GM12892 (cell line): ENCODE measurements around the gene BARHL2.

Experiments
- POLR2A ChIP-seq: IDR thresholded peaks from 2 replicates; pipeline ENCODE4 v1.6.1; 2011; ENCODE audit warnings: low read depth, low read length, control low read depth
- POLR2AphosphoS5 ChIP-seq: IDR thresholded peaks from 2 replicates; pipeline ENCODE4 v1.6.1; 2011; ENCODE audit warnings: low read depth, low read length, control low read depth
- TAF1 ChIP-seq: IDR thresholded peaks from 2 replicates; pipeline ENCODE4 v1.6.1; 2011; ENCODE audit warnings: low read depth, mild to moderate bottlenecking, control low read depth, low read length, borderline replicate concordance

DNA sequence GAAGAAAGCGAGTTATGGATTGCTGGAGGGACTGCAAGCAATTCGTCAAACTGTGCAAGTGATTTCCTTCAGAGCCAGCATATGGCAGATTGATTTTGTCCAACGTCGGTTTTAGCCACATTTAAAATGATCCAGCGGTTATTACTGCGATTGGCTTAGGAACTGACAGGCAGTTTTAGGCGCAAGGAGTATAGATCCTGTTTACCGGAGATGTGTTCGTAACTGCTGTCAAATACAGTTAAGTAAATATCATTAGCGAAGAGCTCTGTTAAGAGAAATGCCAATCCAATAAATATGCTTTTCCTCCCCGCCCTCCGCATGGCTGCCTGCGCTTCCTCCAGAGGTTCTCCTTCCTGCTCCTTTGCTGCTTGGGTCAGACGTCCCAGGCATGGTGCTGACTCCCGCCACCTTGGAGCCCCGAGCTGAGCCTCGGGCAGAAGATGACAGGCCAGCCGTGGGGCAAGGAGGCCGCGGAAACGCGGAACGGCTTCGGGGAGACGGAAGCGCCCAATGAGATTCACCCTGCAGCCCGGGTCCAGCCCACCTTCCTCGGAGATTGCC lies 9.4 kb upstream of the BARHL2 start:
- TF ChIP-seq POLR2A (no peak), POLR2AphosphoS5 (no peak), TAF1 (no peak)
